Vagina (tissue), 2 donors: ENCODE measurements around the gene WDR17. TPM values are rescaled to one million over a fixed set of nuclear protein-coding genes. Genes with fewer than 3 reads are reported as not detected.

Experiments used
- DNase-seq, 2 donors: peaks; one replicate each; pipeline ENCODE4 v3.0.0-alpha.2; 2017; ENCODE audit errors: extremely low spot score in 2 of 2
- H3K27ac ChIP-seq: fragments of 200-600 bp; sonication (generic); one replicate; pipeline ENCODE4 v1.5.1; 2019
- H3K27me3 ChIP-seq: fragments of 200-600 bp; sonication (generic); one replicate; pipeline ENCODE4 v1.5.1; 2019
- H3K36me3 ChIP-seq, 2 donors: fragments of 200-600 bp; sonication (generic); one replicate each; pipeline ENCODE4 v1.5.1; 2017 to 2019
- H3K4me1 ChIP-seq: fragments of 200-600 bp; sonication (generic); one replicate; pipeline ENCODE4 v1.5.1; 2019
- H3K4me3 ChIP-seq, 2 donors: fragments of 200-600 bp; sonication (generic); 1 replicate in 1 of 2; 2 replicates in 1 of 2; pipeline ENCODE4 v1.5.1; 2016 to 2019
- H3K9me3 ChIP-seq: fragments of 200-600 bp; sonication (generic); one replicate; pipeline ENCODE4 v1.5.1; 2019
- POLR2A ChIP-seq, 2 donors: fragments of 450-650 bp; IDR thresholded peaks; one replicate each; pipeline ENCODE4 v1.6.1; 2017; ENCODE audit warnings: antibody characterized with exemption in 2 of 2, mild to moderate bottlenecking in 2 of 2, moderate library complexity in 2 of 2
- POLR2AphosphoS5 ChIP-seq, 2 donors: sonication (generic); formaldehyde crosslinking; IDR thresholded peaks; one replicate each; pipeline ENCODE4 v1.9.0; 2017; ENCODE audit warnings: antibody characterized with exemption in 2 of 2, mild to moderate bottlenecking in 2 of 2, low read depth in 1 of 2; ENCODE audit not compliant: insufficient read depth in 1 of 2
- intact Hi-C: fragments of 100-400 bp; cut with DNase I; formaldehyde crosslinking; loops from one replicate; pipeline ENCODE4 v1.15.1; 2023
- total RNA-seq: library from RNA; depleted of rRNA; stranded (reverse); fragments of >200 nt; gene quantifications from one replicate; pipeline ENCODE4 v1.2.3, GENCODE V29; 2016
- TF ChIP-seq, protein P1 (sequence below), 3 experiments: fragments of 450-650 bp in 2 of 3; fragments of 200-600 bp in 1 of 3; sonication (generic) in 1 of 3; IDR thresholded peaks; one replicate each; pipeline ENCODE4 v1.5.1; 2017 to 2019; ENCODE audit warnings: antibody characterized with exemption in 3 of 3, mild to moderate bottlenecking in 2 of 3, moderate library complexity in 2 of 3

WDR17 gene
- total RNA-seq, 1 donor from 2014 or later, result 2.0 TPM

DNA sequence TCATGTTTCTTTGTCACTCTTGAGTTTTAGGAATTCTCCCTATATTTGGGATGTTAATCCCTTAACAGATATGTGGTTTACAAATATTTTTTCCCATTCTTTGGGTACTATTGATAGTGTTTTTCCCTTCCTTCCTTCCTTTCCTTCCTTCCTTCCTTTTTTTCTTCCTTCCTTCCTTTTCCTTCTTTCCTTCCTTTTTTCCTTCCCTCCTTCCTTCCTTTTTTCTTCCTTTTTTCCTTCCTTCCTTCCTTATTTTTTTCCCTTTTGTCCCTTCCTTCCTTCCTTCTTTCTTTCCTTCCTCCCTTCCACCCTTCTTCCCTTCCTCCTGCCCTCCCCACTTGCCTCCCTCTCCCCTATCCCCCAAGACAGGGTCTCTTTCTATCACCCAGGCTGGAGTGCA lies 42.1 kb downstream of the WDR17 start:
- no peak overlapping the region for H3K27ac ChIP-seq

GRCh38 chr4:176123710-176124407 lies 58.2 kb downstream of the WDR17 start:
- Histone ChIP-seq H3K4me1 (no peaks in the 10 kb centered on the region), H3K27me3 (no peaks in the 10 kb centered on the region), H3K27ac (no peak overlapping the region), H3K36me3 (no peaks in the 10 kb centered on the region), H3K9me3 (no peaks in the 10 kb centered on the region), H3K4me3 (no peak overlapping the region)
- no peak for DNase-seq
- TF ChIP-seq POLR2A (IDR thresholded peaks at IDR 0.05), result no peak
- TF ChIP-seq, protein P1, sequence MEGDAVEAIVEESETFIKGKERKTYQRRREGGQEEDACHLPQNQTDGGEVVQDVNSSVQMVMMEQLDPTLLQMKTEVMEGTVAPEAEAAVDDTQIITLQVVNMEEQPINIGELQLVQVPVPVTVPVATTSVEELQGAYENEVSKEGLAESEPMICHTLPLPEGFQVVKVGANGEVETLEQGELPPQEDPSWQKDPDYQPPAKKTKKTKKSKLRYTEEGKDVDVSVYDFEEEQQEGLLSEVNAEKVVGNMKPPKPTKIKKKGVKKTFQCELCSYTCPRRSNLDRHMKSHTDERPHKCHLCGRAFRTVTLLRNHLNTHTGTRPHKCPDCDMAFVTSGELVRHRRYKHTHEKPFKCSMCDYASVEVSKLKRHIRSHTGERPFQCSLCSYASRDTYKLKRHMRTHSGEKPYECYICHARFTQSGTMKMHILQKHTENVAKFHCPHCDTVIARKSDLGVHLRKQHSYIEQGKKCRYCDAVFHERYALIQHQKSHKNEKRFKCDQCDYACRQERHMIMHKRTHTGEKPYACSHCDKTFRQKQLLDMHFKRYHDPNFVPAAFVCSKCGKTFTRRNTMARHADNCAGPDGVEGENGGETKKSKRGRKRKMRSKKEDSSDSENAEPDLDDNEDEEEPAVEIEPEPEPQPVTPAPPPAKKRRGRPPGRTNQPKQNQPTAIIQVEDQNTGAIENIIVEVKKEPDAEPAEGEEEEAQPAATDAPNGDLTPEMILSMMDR (IDR thresholded peaks at IDR 0.05), result peak in 1 of 3 experiments; percentile 21
- intact Hi-C loops, result no loop called here

More for the DNA sequence above, 42.1 kb downstream of the WDR17 start:
- H3K9me3 ChIP-seq, result no peaks in the 10 kb centered on the region
- DNase-seq, result no peak
- no peak for TF ChIP-seq POLR2A (IDR thresholded peaks at IDR 0.05)
- TF ChIP-seq, protein P1 (IDR thresholded peaks at IDR 0.05), result no peak
- no peak for TF ChIP-seq POLR2AphosphoS5 (IDR thresholded peaks at IDR 0.05; ENCODE audit: insufficient read depth in 1 of 2, low read depth in 1 of 2)
- H3K4me1 ChIP-seq, result no peaks in the 10 kb centered on the region
- intact Hi-C loops, result no loop called here
- no peaks in the 10 kb centered on the region for H3K36me3 ChIP-seq
- H3K27me3 ChIP-seq, result no peaks in the 10 kb centered on the region
- H3K4me3 ChIP-seq, result no peak overlapping the region

- H3K4me3 ChIP-seq, result no peak overlapping the region
- no peaks in the 10 kb centered on the region for H3K4me1 ChIP-seq
- no peak for TF ChIP-seq POLR2A (IDR thresholded peaks at IDR 0.05)
- TF ChIP-seq, protein P1 (IDR thresholded peaks at IDR 0.05), result no peak
- no peak for TF ChIP-seq POLR2AphosphoS5 (IDR thresholded peaks at IDR 0.05; ENCODE audit: insufficient read depth in 1 of 2, low read depth in 1 of 2)
- no peaks in the 10 kb centered on the region for H3K36me3 ChIP-seq
- no peaks in the 10 kb centered on the region for H3K9me3 ChIP-seq
- no peak overlapping the region for H3K27ac ChIP-seq
- intact Hi-C loops, result no loop called here
- no peaks in the 10 kb centered on the region for H3K27me3 ChIP-seq
- DNase-seq, result no peak
Observed at GRCh38 chr4:176125063-176125462, 59.4 kb downstream of the WDR17 start.

DNA sequence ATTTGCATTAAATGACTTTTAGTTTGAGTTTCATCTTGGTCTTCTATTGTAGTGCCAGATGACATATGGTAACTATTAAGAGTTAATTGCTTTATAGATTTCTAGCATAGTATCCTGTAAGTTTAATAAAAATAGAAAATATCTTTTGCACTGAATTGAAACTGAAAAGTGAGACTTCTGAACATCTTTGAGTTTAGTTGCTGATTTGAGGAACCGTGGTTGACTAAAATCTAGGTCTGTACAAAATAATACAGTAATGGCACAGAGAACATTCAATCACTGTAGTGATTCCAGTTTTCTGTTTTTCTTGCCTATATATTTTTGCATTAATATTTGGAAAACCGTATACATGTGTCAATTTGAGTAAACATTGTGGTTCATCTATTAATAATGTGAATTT lies 69.0 kb downstream of the WDR17 start:
- no peak for DNase-seq
- H3K36me3 ChIP-seq, result no peaks in the 10 kb centered on the region
- H3K27me3 ChIP-seq, result no peaks in the 10 kb centered on the region
- TF ChIP-seq, protein P1 (IDR thresholded peaks at IDR 0.05), result no peak
- TF ChIP-seq POLR2A (IDR thresholded peaks at IDR 0.05) (no peak), POLR2AphosphoS5 (IDR thresholded peaks at IDR 0.05; ENCODE audit: insufficient read depth in 1 of 2, low read depth in 1 of 2) (no peak)
- intact Hi-C loops, result no loop called here
- no peak overlapping the region for H3K4me3 ChIP-seq
- no peaks in the 10 kb centered on the region for H3K9me3 ChIP-seq
- H3K27ac ChIP-seq, result no peak overlapping the region
- no peaks in the 10 kb centered on the region for H3K4me1 ChIP-seq

GRCh38 chr4:176137631-176138030 lies 72.0 kb downstream of the WDR17 start:
- DNase-seq, result no peak
- Histone ChIP-seq H3K27ac (no peak overlapping the region), H3K36me3 (no peaks in the 10 kb centered on the region), H3K9me3 (no peaks in the 10 kb centered on the region), H3K27me3 (no peaks in the 10 kb centered on the region), H3K4me1 (no peaks in the 10 kb centered on the region), H3K4me3 (no peak overlapping the region)
- TF ChIP-seq POLR2AphosphoS5 (IDR thresholded peaks at IDR 0.05; ENCODE audit: insufficient read depth in 1 of 2, low read depth in 1 of 2) (no peak), POLR2A (IDR thresholded peaks at IDR 0.05) (no peak)
- TF ChIP-seq, protein P1 (IDR thresholded peaks at IDR 0.05), result no peak
- intact Hi-C loops, result no loop called here
